Neuronal stem cell (in vitro differentiated cells): ENCODE measurements around the gene ARTN.

ENCODE experiments used
- DNase-seq: peaks from one replicate; pipeline ENCODE4 v3.0.0-alpha.2; 2013; ENCODE audit warnings: low spot score
- H2AFZ ChIP-seq: one replicate; pipeline ENCODE4 v1.6.1; 2013; ENCODE audit warnings: mild to moderate bottlenecking, low read length, inconsistent platforms
- H2AK5ac ChIP-seq: 2 replicates; pipeline ENCODE4 v1.6.1; 2013; ENCODE audit warnings: low read depth, mild to moderate bottlenecking, inconsistent platforms, low read length, moderate library complexity, mixed read lengths
- H2BK120ac ChIP-seq: 2 replicates; pipeline ENCODE4 v1.6.1; 2013; ENCODE audit warnings: low read depth, mild to moderate bottlenecking, inconsistent platforms, low read length, moderate library complexity, mixed read lengths
- H2BK12ac ChIP-seq: one replicate; pipeline ENCODE4 v1.6.1; 2013; ENCODE audit warnings: low read length, inconsistent platforms
- H2BK15ac ChIP-seq: 2 replicates; pipeline ENCODE4 v1.6.1; 2013; ENCODE audit warnings: mild to moderate bottlenecking, low read length, inconsistent platforms, mixed read lengths
- H2BK5ac ChIP-seq: one replicate; pipeline ENCODE4 v1.6.1; 2013; ENCODE audit warnings: inconsistent platforms, mild to moderate bottlenecking, low read length, moderate library complexity
- H3K14ac ChIP-seq: one replicate; pipeline ENCODE4 v1.6.1; 2013; ENCODE audit warnings: low read length, inconsistent platforms
- H3K18ac ChIP-seq: 2 replicates; pipeline ENCODE4 v1.6.1; 2013; ENCODE audit warnings: low read length, inconsistent platforms
- H3K23ac ChIP-seq: 2 replicates; pipeline ENCODE4 v1.6.1; 2013; ENCODE audit warnings: low read depth, mild to moderate bottlenecking, mixed read lengths, low read length, inconsistent platforms; ENCODE audit not compliant: poor library complexity
- H3K27ac ChIP-seq: replicated peaks from 3 replicates; pipeline ENCODE4 v1.5.1; 2013; ENCODE audit warnings: low read length, inconsistent platforms
- H3K27me3 ChIP-seq, 3 experiments: 2 replicates each; pipeline ENCODE4 v1.6.1; 2013; ENCODE audit warnings: low read length in 3 of 3, mild to moderate bottlenecking in 2 of 3, inconsistent platforms in 1 of 3, low read depth in 1 of 3, mixed read lengths in 1 of 3, moderate library complexity in 1 of 3; ENCODE audit not compliant: control insufficient read depth in 3 of 3, insufficient read depth in 3 of 3
- H3K36me3 ChIP-seq, 2 donors: replicated peaks in 1 of 2; 2 replicates each; pipeline ENCODE4 v1.6.1; 2013; ENCODE audit warnings: low read length in 2 of 2; ENCODE audit not compliant: control insufficient read depth in 2 of 2, insufficient read depth in 2 of 2
- H3K4ac ChIP-seq: 2 replicates; pipeline ENCODE4 v1.6.1; 2013; ENCODE audit warnings: inconsistent platforms, mild to moderate bottlenecking, low read length, moderate library complexity
- H3K4me1 ChIP-seq, 2 donors: 1 replicate in 1 of 2; 2 replicates in 1 of 2; pipeline ENCODE4 v1.6.1; 2013; ENCODE audit warnings: low read length in 2 of 2, low read depth in 1 of 2; ENCODE audit not compliant: control insufficient read depth in 2 of 2, insufficient read depth in 1 of 2
- H3K4me2 ChIP-seq: one replicate; pipeline ENCODE4 v1.6.1; 2013; ENCODE audit warnings: mild to moderate bottlenecking, low read length, inconsistent platforms; ENCODE audit not compliant: insufficient read depth, poor library complexity, severe bottlenecking
- H3K4me3 ChIP-seq, 2 donors: 2 replicates each; pipeline ENCODE4 v1.5.1; 2013; ENCODE audit warnings: low read length in 2 of 2, mild to moderate bottlenecking in 2 of 2, inconsistent platforms in 1 of 2, moderate library complexity in 1 of 2
- H3K79me1 ChIP-seq: one replicate; pipeline ENCODE4 v1.6.1; 2013; ENCODE audit warnings: low read depth, mild to moderate bottlenecking, inconsistent platforms, low read length, moderate library complexity
- H3K9ac ChIP-seq: one replicate; pipeline ENCODE4 v1.6.1; 2013; ENCODE audit warnings: mild to moderate bottlenecking, low read depth, low read length, inconsistent platforms; ENCODE audit not compliant: poor library complexity
- H3K9me3 ChIP-seq, 2 donors: replicated peaks in 1 of 2; 2 replicates each; pipeline versions ENCODE3 to v1.6.1; 2013; ENCODE audit warnings: low read length in 2 of 2, mild to moderate bottlenecking in 2 of 2, inconsistent platforms in 1 of 2, low read depth in 1 of 2, mixed read lengths in 1 of 2, moderate library complexity in 1 of 2; ENCODE audit not compliant: control insufficient read depth in 2 of 2, insufficient read depth in 1 of 2
- H4K8ac ChIP-seq: one replicate; pipeline ENCODE4 v1.6.1; 2013; ENCODE audit warnings: low read depth, mild to moderate bottlenecking, inconsistent platforms, low read length, moderate library complexity
- H4K91ac ChIP-seq: one replicate; pipeline ENCODE4 v1.6.1; 2013; ENCODE audit warnings: low read length, low read depth, mild to moderate bottlenecking, inconsistent platforms; ENCODE audit not compliant: poor library complexity
- whole genome bisulfite sequencing, 2 donors: extraction: QIAGEN DNeasy Blood & Tissue Kit; methylation state at CpG; one replicate each; pipeline ENCODE4 v1.1.7; 2013; ENCODE audit warnings: missing lambda C conversion rate in 2 of 2, mixed read lengths in 1 of 2; ENCODE audit not compliant: insufficient read length in 2 of 2, insufficient replicate concordance in 1 of 2; ENCODE audit errors: extremely low coverage in 2 of 2; 5-methylcytosine and 5-hydroxymethylcytosine counted together

The ARTN gene

DNA sequence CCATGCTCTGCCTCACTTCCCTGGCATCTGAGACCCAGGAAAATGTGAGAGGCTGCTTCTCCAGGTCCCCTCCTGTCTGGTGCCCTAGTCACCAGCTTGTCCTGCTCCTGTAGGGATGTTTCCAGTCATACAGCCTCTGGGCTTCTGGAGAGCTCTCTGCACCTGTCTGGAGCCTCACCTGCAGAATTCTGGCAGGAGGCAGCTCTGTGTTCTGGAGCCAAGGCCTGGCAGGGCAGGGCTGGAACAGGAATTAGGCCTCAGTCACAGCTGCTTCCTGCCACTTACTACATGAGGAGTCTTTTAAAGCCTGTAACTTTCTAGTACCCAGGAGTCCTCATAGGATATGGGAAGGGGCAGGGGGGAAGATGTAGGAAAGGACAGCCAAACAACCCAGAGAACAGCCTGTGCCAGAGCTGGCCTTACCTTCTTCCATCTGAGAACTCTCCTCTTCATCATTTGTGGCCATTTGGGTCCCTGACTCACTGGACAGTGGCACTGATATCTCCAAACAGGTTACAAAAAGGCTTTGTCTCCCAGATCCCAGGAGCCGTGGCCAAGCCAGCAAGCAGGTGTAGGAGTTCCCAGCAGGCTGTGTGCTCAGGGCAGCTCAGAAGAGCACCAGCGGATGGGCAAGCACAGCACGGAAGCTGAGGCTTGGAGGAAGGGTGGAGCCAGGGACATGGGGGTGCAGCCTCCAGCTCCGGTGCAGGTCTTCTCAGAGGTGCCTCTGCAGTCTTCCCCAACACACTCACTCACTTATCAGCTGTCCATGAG lies 31.4 kb upstream of the ARTN start:
- Histone ChIP-seq H3K23ac (no peak overlapping the region), H3K14ac (no peak overlapping the region), H2BK12ac (no peak overlapping the region), H3K79me1 (peaks cover 3% of the 10 kb centered on the region), H3K4me1 (no peaks in the 10 kb centered on the region), H3K4me3 (no peak overlapping the region), H2BK120ac (no peak overlapping the region), H2BK5ac (no peak overlapping the region), H3K36me3 (peaks cover 2 to 52% of the 10 kb centered on the region in 2 donors), H3K9me3 (no peaks in the 10 kb centered on the region), H4K8ac (no peak overlapping the region), H3K4ac (no peak overlapping the region), H2BK15ac (no peak overlapping the region), H3K9ac (no peak overlapping the region), H2AK5ac (no peak overlapping the region), H3K27me3 (no peaks in the 10 kb centered on the region), H4K91ac (no peak overlapping the region), H2AFZ (no peak overlapping the region), H3K4me2 (no peak overlapping the region), H3K18ac (no peak overlapping the region), H3K27ac (no peak overlapping the region)
- DNase-seq: no peak
- WGBS, 2 donors: no CpG with 5 or more reads among the region's 4 CpGs

DNA sequence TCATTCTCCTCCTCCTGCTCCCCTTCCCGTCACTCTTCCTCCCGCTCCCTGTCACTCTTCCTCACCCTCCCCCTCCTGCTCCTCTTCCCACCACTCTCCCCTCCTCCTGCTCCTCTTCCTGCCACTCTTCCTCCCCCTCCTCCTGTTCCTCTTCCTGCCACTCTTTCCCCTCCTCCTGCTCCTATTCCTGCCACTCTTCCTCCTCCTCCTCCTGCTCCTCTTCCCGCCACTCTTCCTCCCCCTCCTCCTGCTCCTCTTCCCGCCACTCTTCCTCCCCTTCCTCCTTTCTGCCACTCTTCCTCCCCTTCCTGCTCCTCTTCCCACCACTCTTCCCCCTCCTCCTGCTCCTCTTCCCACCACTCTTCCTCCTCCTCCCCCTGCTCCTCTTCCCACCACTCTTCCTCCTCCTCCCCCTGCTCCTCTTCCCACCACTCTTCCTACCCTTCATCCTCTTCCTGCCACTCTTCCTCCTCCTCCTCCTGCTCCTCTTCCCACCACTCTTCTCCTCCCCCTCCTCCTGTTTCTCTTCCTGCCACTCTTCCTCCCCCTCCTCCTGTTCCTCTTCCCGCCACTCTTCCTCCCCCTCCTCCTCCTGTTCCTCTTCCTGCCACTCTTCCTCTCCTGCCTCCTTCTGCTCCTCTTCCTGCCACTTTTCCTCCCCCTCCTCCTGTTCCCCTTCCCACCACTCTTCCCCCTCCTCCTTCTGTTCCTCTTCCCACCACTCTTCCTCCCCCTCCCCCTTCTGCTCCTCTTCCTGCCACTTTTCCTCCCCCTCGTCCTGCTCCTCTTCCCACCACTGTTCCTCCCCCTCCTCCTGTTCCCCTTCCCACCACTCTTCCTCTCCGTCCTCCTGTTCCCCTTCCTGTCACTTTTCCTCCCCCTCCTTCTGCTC lies 28.7 kb upstream of the ARTN start:
- H3K4me2 ChIP-seq: no peak overlapping the region
- no peak overlapping the region for H3K4ac ChIP-seq
- no peak overlapping the region for H4K91ac ChIP-seq
- no peak overlapping the region for H2AFZ ChIP-seq
- H3K4me3 ChIP-seq: no peak overlapping the region
- no peak overlapping the region for H3K27ac ChIP-seq
- H2AK5ac ChIP-seq: no peak overlapping the region
- no peak overlapping the region for H3K23ac ChIP-seq
- H3K27me3 ChIP-seq: no peaks in the 10 kb centered on the region
- DNase-seq: no peak
- no peak overlapping the region for H4K8ac ChIP-seq
- H3K79me1 ChIP-seq: no peaks in the 10 kb centered on the region
- no peaks in the 10 kb centered on the region for H3K4me1 ChIP-seq
- no peak overlapping the region for H2BK12ac ChIP-seq
- H3K14ac ChIP-seq: no peak overlapping the region
- H3K9me3 ChIP-seq: no peaks in the 10 kb centered on the region
- no CpG with 5 or more reads among the region's 7 CpGs for WGBS, 2 donors
- no peak overlapping the region for H2BK15ac ChIP-seq
- H2BK5ac ChIP-seq: no peak overlapping the region
- no peak overlapping the region for H3K18ac ChIP-seq
- H3K36me3 ChIP-seq: peaks cover 2 to 27% of the 10 kb centered on the region in 2 donors
- no peak overlapping the region for H2BK120ac ChIP-seq
- H3K9ac ChIP-seq: no peak overlapping the region

DNA sequence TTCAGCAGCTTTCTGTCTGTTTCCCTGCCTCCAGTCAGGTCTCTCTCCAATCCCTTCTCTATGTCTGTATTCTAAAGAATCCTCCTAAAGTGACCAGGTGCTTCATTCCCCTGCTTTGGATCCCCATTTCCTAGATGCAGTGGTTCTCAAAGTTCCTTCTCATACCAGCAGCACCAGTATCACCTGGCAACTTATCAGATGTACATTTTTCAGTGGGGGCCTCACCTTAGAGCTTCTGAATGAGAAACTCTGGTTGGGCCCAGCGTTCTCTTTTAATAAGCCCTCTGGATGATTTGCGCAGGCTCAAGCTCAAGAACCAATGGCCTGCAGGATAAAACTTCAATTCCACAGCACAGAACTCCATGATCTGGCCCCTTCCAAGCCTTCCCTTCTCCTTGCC lies 25.4 kb upstream of the ARTN start:
- H3K18ac ChIP-seq: no peak overlapping the region
- DNase-seq: no peak
- no peak overlapping the region for H4K8ac ChIP-seq
- H3K9me3 ChIP-seq: no peaks in the 10 kb centered on the region
- H3K4me2 ChIP-seq: no peak overlapping the region
- no peaks in the 10 kb centered on the region for H3K27me3 ChIP-seq
- no peak overlapping the region for H2AK5ac ChIP-seq
- H4K91ac ChIP-seq: no peak overlapping the region
- no peak overlapping the region for H2BK120ac ChIP-seq
- H2BK5ac ChIP-seq: no peak overlapping the region
- H3K4me3 ChIP-seq: no peak overlapping the region
- no peak overlapping the region for H3K9ac ChIP-seq
- H3K23ac ChIP-seq: no peak overlapping the region
- H3K14ac ChIP-seq: no peak overlapping the region
- H3K36me3 ChIP-seq: peaks cover 2 to 17% of the 10 kb centered on the region in 2 donors
- peaks cover 0 to 9% of the 10 kb centered on the region in 2 donors for H3K4me1 ChIP-seq
- H2BK12ac ChIP-seq: no peak overlapping the region
- no peak overlapping the region for H3K4ac ChIP-seq
- H3K27ac ChIP-seq: no peak overlapping the region
- no peak overlapping the region for H2AFZ ChIP-seq
- no peaks in the 10 kb centered on the region for H3K79me1 ChIP-seq
- no peak overlapping the region for H2BK15ac ChIP-seq
- WGBS, 2 donors: no CpG with 5 or more reads among the region's 2 CpGs

DNA sequence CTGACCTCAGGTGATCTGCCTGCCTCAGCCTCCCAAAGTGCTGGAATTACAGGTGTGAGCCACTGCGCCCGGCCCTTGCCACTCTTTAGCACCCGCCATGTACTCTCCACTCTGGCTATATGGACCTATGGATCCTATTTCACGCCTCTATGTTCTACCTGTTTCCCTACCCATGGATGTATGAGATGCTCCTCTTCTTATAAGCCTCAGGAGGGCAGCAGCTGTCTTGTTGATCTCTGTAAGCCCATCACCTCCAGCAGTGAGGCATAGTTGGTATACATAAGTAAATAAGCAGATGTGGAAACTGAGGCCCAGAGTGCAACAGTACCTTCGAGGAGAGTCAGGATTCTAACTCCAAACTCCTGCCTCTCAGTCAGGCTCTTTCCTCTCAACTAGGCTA lies 24.7 kb upstream of the ARTN start:
- no peaks in the 10 kb centered on the region for H3K27me3 ChIP-seq
- peaks cover 2 to 17% of the 10 kb centered on the region in 2 donors for H3K36me3 ChIP-seq
- no peak overlapping the region for H2BK5ac ChIP-seq
- WGBS, 2 donors: no CpG with 5 or more reads among the region's 5 CpGs
- H3K14ac ChIP-seq: no peak overlapping the region
- no peak overlapping the region for H2BK120ac ChIP-seq
- no peaks in the 10 kb centered on the region for H3K79me1 ChIP-seq
- H3K18ac ChIP-seq: no peak overlapping the region
- DNase-seq: no peak
- no peak overlapping the region for H4K91ac ChIP-seq
- H3K4ac ChIP-seq: no peak overlapping the region
- H4K8ac ChIP-seq: no peak overlapping the region
- H3K23ac ChIP-seq: no peak overlapping the region
- H2BK12ac ChIP-seq: no peak overlapping the region
- H3K4me1 ChIP-seq: peaks cover 0 to 15% of the 10 kb centered on the region in 2 donors
- H3K27ac ChIP-seq: no peak overlapping the region
- H2BK15ac ChIP-seq: no peak overlapping the region
- H3K9ac ChIP-seq: no peak overlapping the region
- no peak overlapping the region for H2AFZ ChIP-seq
- H2AK5ac ChIP-seq: no peak overlapping the region
- H3K4me3 ChIP-seq: no peak overlapping the region
- H3K9me3 ChIP-seq: no peaks in the 10 kb centered on the region
- no peak overlapping the region for H3K4me2 ChIP-seq
